HEK293 (cell line): ENCODE data around the gene PRR36.

Experiments used
- BCL11A ChIP-seq: fragments of 450-650 bp; formaldehyde crosslinking; IDR thresholded peaks from 2 replicates; pipeline ENCODE4 v1.5.1; 2016; ENCODE audit warnings: low read depth, missing biosample characterization, missing genetic modification characterization
- HOXC10 ChIP-seq: sonication (generic); formaldehyde crosslinking; IDR thresholded peaks from 2 replicates; pipeline ENCODE4 v1.8.1; 2023; ENCODE audit warnings: mild to moderate bottlenecking, missing genetic modification reagents
- KLF7 ChIP-seq: fragments of 450-650 bp; formaldehyde crosslinking; IDR thresholded peaks from 2 replicates; pipeline ENCODE4 v1.5.1; 2016; ENCODE audit warnings: missing biosample characterization, missing genetic modification characterization, borderline replicate concordance
- MEIS1 ChIP-seq: sonication (generic); formaldehyde crosslinking; IDR thresholded peaks from 2 replicates; pipeline ENCODE4 v1.8.1; 2022; ENCODE audit warnings: missing genetic modification reagents, mild to moderate bottlenecking, borderline replicate concordance
- OSR2 ChIP-seq: fragments of 450-650 bp; formaldehyde crosslinking; IDR thresholded peaks from 2 replicates; pipeline ENCODE4 v1.5.1; 2016; ENCODE audit warnings: missing biosample characterization, missing genetic modification characterization
- ZFHX2 ChIP-seq: fragments of 450-650 bp; formaldehyde crosslinking; conservative IDR thresholded peaks from 2 replicates; pipeline ENCODE4 v1.5.1; 2016; ENCODE audit warnings: missing biosample characterization, missing genetic modification characterization
- ZNF114 ChIP-seq: fragments of 450-650 bp; formaldehyde crosslinking; IDR thresholded peaks from 2 replicates; pipeline ENCODE4 v1.5.0; 2017; ENCODE audit warnings: missing biosample characterization, missing genetic modification characterization
- ZNF133 ChIP-seq: fragments of 450-650 bp; formaldehyde crosslinking; IDR thresholded peaks from 2 replicates; pipeline ENCODE4 v1.5.1; 2016; ENCODE audit warnings: missing biosample characterization, missing genetic modification characterization
- ZNF138 ChIP-seq: fragments of 450-650 bp; formaldehyde crosslinking; IDR thresholded peaks from 2 replicates; pipeline ENCODE4 v1.5.1; 2016; ENCODE audit warnings: missing biosample characterization, missing genetic modification characterization, borderline replicate concordance
- ZNF239 ChIP-seq: fragments of 450-650 bp; formaldehyde crosslinking; IDR thresholded peaks from 2 replicates; pipeline ENCODE4 v1.5.1; 2016; ENCODE audit warnings: missing biosample characterization, missing genetic modification characterization
- ZNF248 ChIP-seq: fragments of 450-650 bp; formaldehyde crosslinking; IDR thresholded peaks from 2 replicates; pipeline ENCODE4 v1.5.1; 2017; ENCODE audit warnings: missing biosample characterization, missing genetic modification characterization
- ZNF335 ChIP-seq: fragments of 450-650 bp; formaldehyde crosslinking; conservative IDR thresholded peaks from 2 replicates; pipeline ENCODE4 v1.5.1; 2016; ENCODE audit warnings: missing biosample characterization, missing genetic modification characterization
- ZNF394 ChIP-seq: fragments of 450-650 bp; formaldehyde crosslinking; IDR thresholded peaks from 2 replicates; pipeline ENCODE4 v1.5.1; 2016; ENCODE audit warnings: missing biosample characterization, missing genetic modification characterization, mild to moderate bottlenecking, moderate library complexity, borderline replicate concordance
- ZNF433 ChIP-seq: fragments of 450-650 bp; formaldehyde crosslinking; IDR thresholded peaks from 2 replicates; pipeline ENCODE4 v1.5.1; 2016; ENCODE audit warnings: missing biosample characterization, missing genetic modification characterization, low read depth
- ZNF629 ChIP-seq: fragments of 450-650 bp; formaldehyde crosslinking; IDR thresholded peaks from 2 replicates; pipeline ENCODE4 v1.5.1; 2017; ENCODE audit warnings: missing biosample characterization, missing genetic modification characterization
- ZNF777 ChIP-seq: fragments of 450-650 bp; formaldehyde crosslinking; IDR thresholded peaks from 2 replicates; pipeline ENCODE4 v1.5.1; 2017; ENCODE audit warnings: missing biosample characterization, missing genetic modification characterization, borderline replicate concordance
- ZSCAN23 ChIP-seq: fragments of 450-650 bp; formaldehyde crosslinking; IDR thresholded peaks from 2 replicates; pipeline ENCODE4 v1.5.1; 2016; ENCODE audit warnings: missing biosample characterization, missing genetic modification characterization
- TF ChIP-seq, protein P1 (sequence below): fragments of 450-650 bp; formaldehyde crosslinking; IDR thresholded peaks from 2 replicates; pipeline ENCODE4 v1.5.1; 2017; ENCODE audit warnings: missing biosample characterization, missing genetic modification characterization
- TF ChIP-seq, protein P2 (sequence below): fragments of 450-650 bp; formaldehyde crosslinking; IDR thresholded peaks from 2 replicates; pipeline ENCODE4 v1.5.1; 2016; ENCODE audit warnings: missing biosample characterization, missing genetic modification characterization, borderline replicate concordance
- TF ChIP-seq, protein P3 (sequence below): fragments of 450-650 bp; formaldehyde crosslinking; IDR thresholded peaks from 2 replicates; pipeline ENCODE4 v1.5.1; 2016; ENCODE audit warnings: missing biosample characterization, missing genetic modification characterization
- TF ChIP-seq, protein P4 (sequence below): fragments of 450-650 bp; formaldehyde crosslinking; IDR thresholded peaks from 2 replicates; pipeline ENCODE4 v1.5.1; 2016; ENCODE audit warnings: missing biosample characterization, missing genetic modification characterization
- TF ChIP-seq, protein P5 (sequence below): fragments of 450-650 bp; formaldehyde crosslinking; IDR thresholded peaks from 2 replicates; pipeline ENCODE4 v1.5.1; 2016; ENCODE audit warnings: missing biosample characterization, missing genetic modification characterization

The PRR36 gene

DNA sequence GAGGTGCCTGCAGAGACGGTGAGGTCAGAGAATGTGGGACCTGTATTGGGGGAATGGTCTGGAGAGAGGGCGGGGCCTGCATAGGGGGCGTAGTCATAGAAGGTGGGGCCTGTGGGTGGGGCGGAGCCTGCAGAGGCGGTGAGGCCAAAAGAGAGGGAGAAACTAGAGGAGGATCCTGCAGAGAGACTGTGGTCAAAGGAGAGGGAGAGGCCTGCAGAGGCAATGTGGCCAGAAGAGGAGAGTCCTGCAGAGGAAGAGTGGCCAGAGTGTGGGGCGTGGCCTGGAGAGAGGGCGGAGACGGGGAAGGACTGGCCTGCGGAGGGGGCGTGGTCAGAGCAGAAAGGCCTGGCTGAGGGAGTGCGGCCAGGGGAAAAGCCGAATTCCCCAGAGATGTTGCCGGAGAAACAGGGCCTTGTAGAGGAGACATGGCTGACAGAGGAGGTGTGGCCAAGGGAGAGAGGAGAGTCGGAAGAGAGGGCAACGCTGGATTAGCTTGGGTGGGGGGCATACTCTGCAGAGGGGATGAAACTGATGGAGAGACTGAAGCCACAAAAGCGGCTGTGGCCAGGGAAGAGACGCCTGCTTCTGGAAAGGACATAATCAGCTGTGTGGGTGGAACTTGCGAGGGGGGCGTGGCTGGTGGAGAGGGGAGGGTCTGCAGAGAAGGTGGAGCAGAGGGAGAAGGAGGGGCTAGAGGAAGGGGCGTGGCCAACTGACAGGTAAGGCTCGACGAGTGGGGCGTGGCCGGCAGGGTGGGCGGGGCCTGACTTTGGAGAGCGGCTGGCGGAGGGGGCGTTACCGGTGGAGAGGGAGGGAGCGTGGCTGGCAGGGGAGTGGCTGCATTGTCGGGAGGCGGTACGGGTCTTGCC, 2.5 kb downstream of the PRR36 start (continued):
- peak; percentile 78 for TF ChIP-seq ZFHX2 (tag by site-specific recombination)
- TF ChIP-seq, protein P1, sequence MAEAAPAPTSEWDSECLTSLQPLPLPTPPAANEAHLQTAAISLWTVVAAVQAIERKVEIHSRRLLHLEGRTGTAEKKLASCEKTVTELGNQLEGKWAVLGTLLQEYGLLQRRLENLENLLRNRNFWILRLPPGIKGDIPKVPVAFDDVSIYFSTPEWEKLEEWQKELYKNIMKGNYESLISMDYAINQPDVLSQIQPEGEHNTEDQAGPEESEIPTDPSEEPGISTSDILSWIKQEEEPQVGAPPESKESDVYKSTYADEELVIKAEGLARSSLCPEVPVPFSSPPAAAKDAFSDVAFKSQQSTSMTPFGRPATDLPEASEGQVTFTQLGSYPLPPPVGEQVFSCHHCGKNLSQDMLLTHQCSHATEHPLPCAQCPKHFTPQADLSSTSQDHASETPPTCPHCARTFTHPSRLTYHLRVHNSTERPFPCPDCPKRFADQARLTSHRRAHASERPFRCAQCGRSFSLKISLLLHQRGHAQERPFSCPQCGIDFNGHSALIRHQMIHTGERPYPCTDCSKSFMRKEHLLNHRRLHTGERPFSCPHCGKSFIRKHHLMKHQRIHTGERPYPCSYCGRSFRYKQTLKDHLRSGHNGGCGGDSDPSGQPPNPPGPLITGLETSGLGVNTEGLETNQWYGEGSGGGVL (tag by site-specific recombination) = 0 out of 2 replicates have a peak, but pooled peaks have one; percentile 18
- no peak for TF ChIP-seq OSR2 (tag by site-specific recombination)
- TF ChIP-seq ZNF114 (tag by site-specific recombination) = no peak
- TF ChIP-seq ZNF777 = no peak
- no peak for TF ChIP-seq ZNF248 (tag by site-specific recombination)
- TF ChIP-seq ZNF629 = 0 out of 2 replicates have a peak, but pooled peaks have one; percentile 41
- TF ChIP-seq, protein P2, sequence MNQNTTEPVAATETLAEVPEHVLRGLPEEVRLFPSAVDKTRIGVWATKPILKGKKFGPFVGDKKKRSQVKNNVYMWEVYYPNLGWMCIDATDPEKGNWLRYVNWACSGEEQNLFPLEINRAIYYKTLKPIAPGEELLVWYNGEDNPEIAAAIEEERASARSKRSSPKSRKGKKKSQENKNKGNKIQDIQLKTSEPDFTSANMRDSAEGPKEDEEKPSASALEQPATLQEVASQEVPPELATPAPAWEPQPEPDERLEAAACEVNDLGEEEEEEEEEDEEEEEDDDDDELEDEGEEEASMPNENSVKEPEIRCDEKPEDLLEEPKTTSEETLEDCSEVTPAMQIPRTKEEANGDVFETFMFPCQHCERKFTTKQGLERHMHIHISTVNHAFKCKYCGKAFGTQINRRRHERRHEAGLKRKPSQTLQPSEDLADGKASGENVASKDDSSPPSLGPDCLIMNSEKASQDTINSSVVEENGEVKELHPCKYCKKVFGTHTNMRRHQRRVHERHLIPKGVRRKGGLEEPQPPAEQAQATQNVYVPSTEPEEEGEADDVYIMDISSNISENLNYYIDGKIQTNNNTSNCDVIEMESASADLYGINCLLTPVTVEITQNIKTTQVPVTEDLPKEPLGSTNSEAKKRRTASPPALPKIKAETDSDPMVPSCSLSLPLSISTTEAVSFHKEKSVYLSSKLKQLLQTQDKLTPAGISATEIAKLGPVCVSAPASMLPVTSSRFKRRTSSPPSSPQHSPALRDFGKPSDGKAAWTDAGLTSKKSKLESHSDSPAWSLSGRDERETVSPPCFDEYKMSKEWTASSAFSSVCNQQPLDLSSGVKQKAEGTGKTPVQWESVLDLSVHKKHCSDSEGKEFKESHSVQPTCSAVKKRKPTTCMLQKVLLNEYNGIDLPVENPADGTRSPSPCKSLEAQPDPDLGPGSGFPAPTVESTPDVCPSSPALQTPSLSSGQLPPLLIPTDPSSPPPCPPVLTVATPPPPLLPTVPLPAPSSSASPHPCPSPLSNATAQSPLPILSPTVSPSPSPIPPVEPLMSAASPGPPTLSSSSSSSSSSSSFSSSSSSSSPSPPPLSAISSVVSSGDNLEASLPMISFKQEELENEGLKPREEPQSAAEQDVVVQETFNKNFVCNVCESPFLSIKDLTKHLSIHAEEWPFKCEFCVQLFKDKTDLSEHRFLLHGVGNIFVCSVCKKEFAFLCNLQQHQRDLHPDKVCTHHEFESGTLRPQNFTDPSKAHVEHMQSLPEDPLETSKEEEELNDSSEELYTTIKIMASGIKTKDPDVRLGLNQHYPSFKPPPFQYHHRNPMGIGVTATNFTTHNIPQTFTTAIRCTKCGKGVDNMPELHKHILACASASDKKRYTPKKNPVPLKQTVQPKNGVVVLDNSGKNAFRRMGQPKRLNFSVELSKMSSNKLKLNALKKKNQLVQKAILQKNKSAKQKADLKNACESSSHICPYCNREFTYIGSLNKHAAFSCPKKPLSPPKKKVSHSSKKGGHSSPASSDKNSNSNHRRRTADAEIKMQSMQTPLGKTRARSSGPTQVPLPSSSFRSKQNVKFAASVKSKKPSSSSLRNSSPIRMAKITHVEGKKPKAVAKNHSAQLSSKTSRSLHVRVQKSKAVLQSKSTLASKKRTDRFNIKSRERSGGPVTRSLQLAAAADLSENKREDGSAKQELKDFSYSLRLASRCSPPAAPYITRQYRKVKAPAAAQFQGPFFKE (tag by site-specific recombination) = no peak
- TF ChIP-seq, protein P3, sequence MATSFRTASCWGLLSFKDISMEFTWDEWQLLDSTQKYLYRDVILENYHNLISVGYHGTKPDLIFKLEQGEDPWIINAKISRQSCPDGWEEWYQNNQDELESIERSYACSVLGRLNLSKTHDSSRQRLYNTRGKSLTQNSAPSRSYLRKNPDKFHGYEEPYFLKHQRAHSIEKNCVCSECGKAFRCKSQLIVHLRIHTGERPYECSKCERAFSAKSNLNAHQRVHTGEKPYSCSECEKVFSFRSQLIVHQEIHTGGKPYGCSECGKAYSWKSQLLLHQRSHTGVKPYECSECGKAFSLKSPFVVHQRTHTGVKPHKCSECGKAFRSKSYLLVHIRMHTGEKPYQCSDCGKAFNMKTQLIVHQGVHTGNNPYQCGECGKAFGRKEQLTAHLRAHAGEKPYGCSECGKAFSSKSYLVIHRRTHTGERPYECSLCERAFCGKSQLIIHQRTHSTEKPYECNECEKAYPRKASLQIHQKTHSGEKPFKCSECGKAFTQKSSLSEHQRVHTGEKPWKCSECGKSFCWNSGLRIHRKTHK (tag by site-specific recombination) = no peak
- TF ChIP-seq HOXC10 (CRISPR knock-in tag) = no peak
- TF ChIP-seq, protein P4, sequence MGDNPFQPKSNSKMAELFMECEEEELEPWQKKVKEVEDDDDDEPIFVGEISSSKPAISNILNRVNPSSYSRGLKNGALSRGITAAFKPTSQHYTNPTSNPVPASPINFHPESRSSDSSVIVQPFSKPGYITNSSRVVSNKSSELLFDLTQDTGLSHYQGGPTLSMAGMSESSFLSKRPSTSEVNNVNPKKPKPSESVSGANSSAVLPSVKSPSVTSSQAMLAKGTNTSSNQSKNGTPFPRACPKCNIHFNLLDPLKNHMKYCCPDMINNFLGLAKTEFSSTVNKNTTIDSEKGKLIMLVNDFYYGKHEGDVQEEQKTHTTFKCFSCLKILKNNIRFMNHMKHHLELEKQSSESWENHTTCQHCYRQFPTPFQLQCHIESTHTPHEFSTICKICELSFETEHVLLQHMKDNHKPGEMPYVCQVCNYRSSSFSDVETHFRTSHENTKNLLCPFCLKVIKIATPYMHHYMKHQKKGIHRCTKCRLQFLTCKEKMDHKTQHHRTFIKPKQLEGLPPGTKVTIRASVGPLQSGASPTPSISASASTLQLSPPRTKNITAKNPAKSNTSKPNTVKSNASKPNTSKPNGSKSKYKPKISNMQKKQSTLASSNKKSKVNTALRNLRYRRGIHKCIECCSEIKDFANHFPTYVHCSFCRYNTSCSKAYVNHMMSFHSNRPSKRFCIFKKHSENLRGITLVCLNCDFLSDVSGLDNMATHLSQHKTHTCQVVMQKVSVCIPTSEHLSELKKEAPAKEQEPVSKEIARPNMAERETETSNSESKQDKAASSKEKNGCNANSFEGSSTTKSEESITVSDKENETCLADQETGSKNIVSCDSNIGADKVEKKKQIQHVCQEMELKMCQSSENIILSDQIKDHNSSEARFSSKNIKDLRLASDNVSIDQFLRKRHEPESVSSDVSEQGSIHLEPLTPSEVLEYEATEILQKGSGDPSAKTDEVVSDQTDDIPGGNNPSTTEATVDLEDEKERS (tag by site-specific recombination) = no peak
- peak; percentile 42; the same call in 1 of the 2 replicates for TF ChIP-seq BCL11A (tag by site-specific recombination)
- TF ChIP-seq ZNF133 (tag by site-specific recombination) = no peak
- TF ChIP-seq KLF7 (tag by site-specific recombination) = no peak; the same call in 1 of the 2 replicates
- TF ChIP-seq ZNF335 (tag by site-specific recombination) = peak; percentile 73
- TF ChIP-seq ZSCAN23 (tag by site-specific recombination) = no peak
- no peak for TF ChIP-seq ZNF138
- TF ChIP-seq, protein P5, sequence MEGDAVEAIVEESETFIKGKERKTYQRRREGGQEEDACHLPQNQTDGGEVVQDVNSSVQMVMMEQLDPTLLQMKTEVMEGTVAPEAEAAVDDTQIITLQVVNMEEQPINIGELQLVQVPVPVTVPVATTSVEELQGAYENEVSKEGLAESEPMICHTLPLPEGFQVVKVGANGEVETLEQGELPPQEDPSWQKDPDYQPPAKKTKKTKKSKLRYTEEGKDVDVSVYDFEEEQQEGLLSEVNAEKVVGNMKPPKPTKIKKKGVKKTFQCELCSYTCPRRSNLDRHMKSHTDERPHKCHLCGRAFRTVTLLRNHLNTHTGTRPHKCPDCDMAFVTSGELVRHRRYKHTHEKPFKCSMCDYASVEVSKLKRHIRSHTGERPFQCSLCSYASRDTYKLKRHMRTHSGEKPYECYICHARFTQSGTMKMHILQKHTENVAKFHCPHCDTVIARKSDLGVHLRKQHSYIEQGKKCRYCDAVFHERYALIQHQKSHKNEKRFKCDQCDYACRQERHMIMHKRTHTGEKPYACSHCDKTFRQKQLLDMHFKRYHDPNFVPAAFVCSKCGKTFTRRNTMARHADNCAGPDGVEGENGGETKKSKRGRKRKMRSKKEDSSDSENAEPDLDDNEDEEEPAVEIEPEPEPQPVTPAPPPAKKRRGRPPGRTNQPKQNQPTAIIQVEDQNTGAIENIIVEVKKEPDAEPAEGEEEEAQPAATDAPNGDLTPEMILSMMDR (tag by site-specific recombination) = no peak
- no peak for TF ChIP-seq ZNF239 (tag by site-specific recombination)
- TF ChIP-seq ZNF394 = no peak; the same call in 1 of the 2 replicates
- TF ChIP-seq ZNF433 = no peak
- no peak for TF ChIP-seq MEIS1 (CRISPR knock-in tag)
